ENCODE data around the gene RBM15B.
"Not testable (repeated sequence)": the region's sequence is repeated elsewhere in the genome, so short reads cannot be mapped to it uniquely, and the experiment has no call there.

RBM15B gene

GRCh38 chr3:51360806-51361205 is 30.3 kb upstream of the RBM15B start:
- ATAC-seq, result no peak
- TF ChIP-seq OSR1 (CRISPR knock-in tag; IDR thresholded peaks at IDR 0.05) (no peak), ZC3H10 (CRISPR knock-in tag; IDR thresholded peaks at IDR 0.05) (no peak), POU6F1 (CRISPR knock-in tag; IDR thresholded peaks at IDR 0.05; ENCODE audit: borderline replicate concordance, low read depth) (no peak), TSHZ2 (CRISPR knock-in tag; IDR thresholded peaks at IDR 0.05) (no peak), RARB (CRISPR knock-in tag; IDR thresholded peaks at IDR 0.05) (no peak), BACH2 (CRISPR knock-in tag; IDR thresholded peaks at IDR 0.05; ENCODE audit: borderline replicate concordance) (no peak), ARNTL (CRISPR knock-in tag; IDR thresholded peaks at IDR 0.05; ENCODE audit: borderline replicate concordance, low read depth) (no peak)

- ATAC-seq, result no peak
- TF ChIP-seq POU6F1 (CRISPR knock-in tag; IDR thresholded peaks at IDR 0.05; ENCODE audit: borderline replicate concordance, low read depth) (no peak), ZNF8 (CRISPR knock-in tag; IDR thresholded peaks at IDR 0.05) (no peak), GLIS3 (CRISPR knock-in tag; IDR thresholded peaks at IDR 0.05) (no peak), BACH2 (CRISPR knock-in tag; IDR thresholded peaks at IDR 0.05; ENCODE audit: borderline replicate concordance) (no peak), CSRNP3 (CRISPR knock-in tag; IDR thresholded peaks at IDR 0.05) (no peak), ZC3H10 (CRISPR knock-in tag; IDR thresholded peaks at IDR 0.05) (no peak), OSR1 (CRISPR knock-in tag; IDR thresholded peaks at IDR 0.05) (no peak), PATZ1 (CRISPR knock-in tag; IDR thresholded peaks at IDR 0.05; ENCODE audit: borderline replicate concordance) (no peak)
Measured at GRCh38 chr3:51361746-51362145, 29.3 kb upstream of the RBM15B start.

GRCh38 chr3:51362476-51362875 is 28.6 kb upstream of the RBM15B start:
- ATAC-seq, result no peak
- no peak for TF ChIP-seq ARNTL (CRISPR knock-in tag; IDR thresholded peaks at IDR 0.05; ENCODE audit: borderline replicate concordance, low read depth)
- no peak for TF ChIP-seq TCF4 (CRISPR knock-in tag; IDR thresholded peaks at IDR 0.05; ENCODE audit: borderline replicate concordance)
- no peak for TF ChIP-seq ZNF565 (CRISPR knock-in tag; conservative IDR thresholded peaks at IDR 0.05; ENCODE audit: low read depth)
- TF ChIP-seq BACH2 (CRISPR knock-in tag; IDR thresholded peaks at IDR 0.05; ENCODE audit: borderline replicate concordance), result no peak
- TF ChIP-seq TSHZ2 (CRISPR knock-in tag; IDR thresholded peaks at IDR 0.05), result no peak
- TF ChIP-seq CSDC2 (CRISPR knock-in tag; IDR thresholded peaks at IDR 0.05), result no peak
- TF ChIP-seq CREB5 (CRISPR knock-in tag; IDR thresholded peaks at IDR 0.05; ENCODE audit: low read depth), result no peak
- no peak for TF ChIP-seq ISL1 (CRISPR knock-in tag; IDR thresholded peaks at IDR 0.05)
- TF ChIP-seq ESRRG (CRISPR knock-in tag; IDR thresholded peaks at IDR 0.05), result no peak
- no peak for TF ChIP-seq PATZ1 (CRISPR knock-in tag; IDR thresholded peaks at IDR 0.05; ENCODE audit: borderline replicate concordance)
- no peak for TF ChIP-seq POU6F1 (CRISPR knock-in tag; IDR thresholded peaks at IDR 0.05; ENCODE audit: borderline replicate concordance, low read depth)

- ATAC-seq, result not testable (repeated sequence)
Measured at GRCh38 chr3:51368276-51368675, 22.8 kb upstream of the RBM15B start.
